GM12878 (cell line): ENCODE data around the gene TOR1AIP1. TPM values are rescaled to one million over a fixed set of nuclear protein-coding genes. Genes with fewer than 3 reads are reported as not detected.
A peak's percentile ranks its signal among the peaks of the same experiment; 100 is the strongest.

ENCODE experiments used
- ATAC-seq: fragments of 200-7000 bp; cut with Tn5 transposase; 3 replicates; pipeline ENCODE4 v1.9.1; 2020; ENCODE audit warnings: mild to moderate bottlenecking, moderate library complexity
- Bru-seq: library from RNA; stranded (reverse); fragments of 400-500 nt; gene quantifications from one replicate; lab custom pipeline; 2021; lab: Mats Ljungman, UMichigan
- BruChase-seq, 2 experiments: library from RNA; stranded (reverse); fragments of 400-500 nt; gene quantifications; one replicate each; lab custom pipeline; 2021; lab: Mats Ljungman, UMichigan
- BruUV-seq: library from RNA; stranded (reverse); fragments of 400-500 nt; replicated peaks from 2 replicates; lab custom pipeline; 2021; lab: Mats Ljungman, UMichigan
- CTCF ChIA-PET: fragments of 300-600 bp; sonication (Branson Sonifier 250); formaldehyde crosslinking; extraction: SDS; loops from one replicate; lab custom pipeline; 2021; ENCODE audit warnings: inconsistent platforms; lab: Yijun Ruan, JAX
- POLR2A ChIA-PET: fragments of 350-600 bp; formaldehyde crosslinking; extraction: SDS; loops from one replicate; lab custom pipeline; 2021; ENCODE audit warnings: inconsistent platforms; lab: Charles Lee
- RAD21 ChIA-PET: fragments of 300-600 bp; sonication (Branson Sonifier 250); formaldehyde crosslinking; loops from one replicate; lab custom pipeline; 2023; ENCODE audit warnings: antibody characterized with exemption; ENCODE audit not compliant: unreplicated experiment; lab: Charles Lee
- SMC1A ChIA-PET: fragments of 300-600 bp; sonication (Branson Sonifier 250); formaldehyde crosslinking; loops from one replicate; lab custom pipeline; 2023; ENCODE audit not compliant: unreplicated experiment, uncharacterized antibody; lab: Charles Lee
- DNase-seq: peaks from one replicate; pipeline ENCODE4 v3.0.0-alpha.2; 2011; ENCODE audit warnings: low read depth, low spot score
- FAIRE-seq: peaks from 3 replicates; lab custom pipeline; 2011; peaks lifted over from hg19 to GRCh38; lab: Jason Lieb, UNC
- H2AFZ ChIP-seq: 2 replicates; pipeline ENCODE4 v1.6.0; 2011; ENCODE audit warnings: low read depth, low read length, control low read depth; ENCODE audit not compliant: control insufficient read depth
- H3K27ac ChIP-seq: 2 replicates; pipeline ENCODE4 v1.5.1; 2011; ENCODE audit warnings: control low read depth; ENCODE audit not compliant: control insufficient read depth, insufficient read depth
- H3K27me3 ChIP-seq, 2 experiments: replicated peaks in 1 of 2; 2 replicates each; pipeline versions ENCODE4 v1.6.0 to v1.6.1; 2011; ENCODE audit warnings: low read length in 1 of 2; ENCODE audit not compliant: control insufficient read depth in 2 of 2, insufficient read depth in 2 of 2
- H3K36me3 ChIP-seq, 2 experiments: 2 replicates each; pipeline ENCODE4 v1.5.1; 2011; ENCODE audit warnings: low read length in 1 of 2; ENCODE audit not compliant: control insufficient read depth in 2 of 2, insufficient read depth in 2 of 2
- H3K4me1 ChIP-seq: 2 replicates; pipeline ENCODE4 v1.6.1; 2011; ENCODE audit warnings: mild to moderate bottlenecking, low read length, moderate library complexity, mixed read lengths; ENCODE audit not compliant: control insufficient read depth, insufficient read depth
- H3K4me2 ChIP-seq: 2 replicates; pipeline ENCODE4 v1.6.0; 2011; ENCODE audit warnings: control low read depth; ENCODE audit not compliant: control insufficient read depth, insufficient read depth
- H3K4me3 ChIP-seq: fragments of 200-600 bp; sonication (generic); 2 replicates; pipeline ENCODE4 v1.5.1; 2016
- H3K79me2 ChIP-seq: 2 replicates; pipeline ENCODE4 v1.6.0; 2011; ENCODE audit warnings: low read length; ENCODE audit not compliant: control insufficient read depth, insufficient read depth
- H3K9ac ChIP-seq: 2 replicates; pipeline ENCODE4 v1.8.0; 2011; ENCODE audit warnings: low read length, control low read depth, mixed read lengths; ENCODE audit not compliant: control insufficient read depth, insufficient read depth
- H3K9me3 ChIP-seq: replicated peaks from 3 replicates; pipeline ENCODE4 v1.5.1; 2011; ENCODE audit warnings: mild to moderate bottlenecking, low read length; ENCODE audit not compliant: control insufficient read depth, insufficient read depth
- H4K20me1 ChIP-seq: 2 replicates; pipeline ENCODE4 v1.6.0; 2011; ENCODE audit not compliant: control insufficient read depth, insufficient read depth
- HSF1 ChIP-seq: fragments of 150-350 bp; IDR thresholded peaks from 2 replicates; pipeline ENCODE4 v1.6.1; 2014; ENCODE audit warnings: mild to moderate bottlenecking, low read depth, low read length
- LARP7 ChIP-seq: fragments of 450-650 bp; IDR thresholded peaks from 2 replicates; pipeline ENCODE4 v1.6.1; 2017; ENCODE audit warnings: mild to moderate bottlenecking
- MEF2B ChIP-seq: fragments of 450-650 bp; IDR thresholded peaks from 2 replicates; pipeline ENCODE4 v1.6.1; 2018; ENCODE audit warnings: mild to moderate bottlenecking, moderate library complexity; ENCODE audit not compliant: partially characterized antibody, poor library complexity, severe bottlenecking
- MTA2 ChIP-seq: fragments of 450-650 bp; IDR thresholded peaks from 2 replicates; pipeline ENCODE4 v1.6.1; 2016; ENCODE audit warnings: low read depth, mild to moderate bottlenecking, moderate library complexity
- NBN ChIP-seq: fragments of 450-650 bp; IDR thresholded peaks from 2 replicates; pipeline ENCODE4 v1.6.1; 2016
- PKNOX1 ChIP-seq: fragments of 450-650 bp; IDR thresholded peaks from 2 replicates; pipeline ENCODE4 v1.6.1; 2016; ENCODE audit warnings: mild to moderate bottlenecking
- SUPT20H ChIP-seq: IDR thresholded peaks from 2 replicates; pipeline ENCODE4 v1.6.1; 2011; ENCODE audit warnings: low read depth, mild to moderate bottlenecking, low read length, moderate library complexity, borderline replicate concordance; ENCODE audit not compliant: control insufficient read depth
- SUZ12 ChIP-seq: fragments of 200-600 bp; sonication (generic); IDR thresholded peaks from one replicate; pipeline ENCODE4 v1.6.1; 2018; ENCODE audit warnings: antibody characterized with exemption, mild to moderate bottlenecking; ENCODE audit not compliant: unreplicated experiment
- YY1 ChIP-seq: IDR thresholded peaks from 2 replicates; pipeline ENCODE4 v1.6.1; 2011; ENCODE audit warnings: low read depth, mild to moderate bottlenecking, low read length
- ZBTB11 ChIP-seq: fragments of 450-650 bp; formaldehyde crosslinking; IDR thresholded peaks from 2 replicates; pipeline ENCODE4 v1.5.0; 2022; ENCODE audit warnings: mild to moderate bottlenecking, missing genetic modification characterization
- ZNF24 ChIP-seq: fragments of 450-650 bp; IDR thresholded peaks from 2 replicates; pipeline ENCODE4 v1.6.1; 2017; ENCODE audit warnings: antibody characterized with exemption, mild to moderate bottlenecking
- WGBS: methylation state at CpG from one replicate; pipeline ENCODE4 v1.1.6; 2016; ENCODE audit warnings: low lambda C conversion rate; ENCODE audit not compliant: insufficient replicate concordance, insufficient coverage; ENCODE audit errors: missing lambda C conversion rate; 5-methylcytosine and 5-hydroxymethylcytosine counted together
- in situ Hi-C: fragments of 300-500 bp; cut with MboI; formaldehyde crosslinking; loops from 9 replicates; pipeline ENCODE4 v1.14.3; 2018; ENCODE audit warnings: mixed read lengths
- intact Hi-C: fragments of 100-400 bp; cut with micrococcal nuclease; formaldehyde crosslinking; loops from one replicate; pipeline ENCODE4 v1.14.2; 2022; ENCODE audit not compliant: unreplicated experiment
- long read RNA-seq, 2 experiments: library from polyadenylated mRNA; unstranded; transcript quantifications; one replicate each; pipeline ENCODE4 v2.0.0, GENCODE V29; 2019 to 2020
- polyA minus RNA-seq, 3 experiments: library from RNA; depleted of rRNA, polyadenylated mRNA; stranded (reverse); fragments of >200 nt; gene quantifications; 2 replicates each; pipeline ENCODE4 v1.2.3, GENCODE V29; 2011
- polyA plus RNA-seq, 11 experiments: library from polyadenylated mRNA; depleted of rRNA in 4 of 11; unstranded in 6 of 11; stranded (reverse) in 5 of 11; fragments of >200 nt; fragmentation: Nextera tagmentation in 4 of 11; fragmentation: Illumina TruSeq in 1 of 11; extraction: Ambion mirVana in 4 of 11; extraction: Trizol in 1 of 11; gene quantifications; 1 replicate in 1 of 11; 2 replicates in 10 of 11; pipeline versions ENCODE4 v1.2.1 to v1.2.3, GENCODE V29; 2011 to 2016; ENCODE audit warnings: inconsistent platforms in 2 of 11, missing spikeins in 2 of 11, low read depth in 1 of 11
- total RNA-seq, 4 experiments: library from RNA; depleted of rRNA in 3 of 4; stranded (reverse); fragments of >200 nt in 3 of 4; fragmentation: Illumina TruSeq in 1 of 4; extraction: Trizol in 1 of 4; gene quantifications; 2 replicates each; pipeline versions ENCODE4 v1.2.1 to v1.2.3, GENCODE V29; 2013 to 2021

Gene TOR1AIP1
- 38.7 and 39.1 TPM in 2 replicates for total RNA-seq (2013; cell fraction: nucleolus; rRNA removed)
- total RNA-seq (2014; rRNA removed) (22.4 and 24.7 TPM in 2 replicates), total RNA-seq (2014; rRNA removed; fragmentation: Illumina TruSeq; extraction: Trizol) (27.3 and 30.8 TPM in 2 replicates), total RNA-seq (2021) (17.3 and 19.5 TPM in 2 replicates), polyA plus RNA-seq (2011; rRNA removed) (29.3 and 40.3 TPM in 2 replicates), polyA plus RNA-seq (2014; fragmentation: Illumina TruSeq; extraction: Trizol) (33.6 and 36.6 TPM in 2 replicates), polyA plus RNA-seq (2014; fragmentation: Nextera tagmentation; extraction: Ambion mirVana) (10 to 100 TPM; 16.4 to 19.0 TPM), polyA plus RNA-seq (2014; rRNA removed) (13.3 and 14.8 TPM in 2 replicates), polyA plus RNA-seq (2016; fragmentation: Nextera tagmentation; extraction: Ambion mirVana) (10 to 100 TPM; 32.9 to 36.0 TPM), polyA minus RNA-seq (2011; rRNA and poly(A)+ RNA removed) (29.4 and 39.4 TPM in 2 replicates), Bru-seq, nascent RNA (percentile 88 among the genes with signal in this experiment), BruChase-seq, experiment 1, labeled RNA remaining after a 6-hour chase (percentile 75 among the genes with signal in this experiment), BruChase-seq, experiment 2, labeled RNA remaining after a 2-hour chase (percentile 82 among the genes with signal in this experiment)
- 13.2 TPM for polyA plus RNA-seq (2011; ENCODE audit: low read depth)
- 15.0 and 17.9 TPM in 2 replicates for polyA plus RNA-seq (2011; cell fraction: cytosol; rRNA removed)
- polyA plus RNA-seq (2011; cell fraction: nucleus; rRNA removed), result 6.3 and 6.7 TPM in 2 replicates
- 16.2 and 18.0 TPM in 2 replicates for polyA plus RNA-seq (2012)
- 8.7 and 14.0 TPM in 2 replicates for polyA minus RNA-seq (2011; cell fraction: cytosol; rRNA and poly(A)+ RNA removed)
- polyA minus RNA-seq (2011; cell fraction: nucleus; rRNA and poly(A)+ RNA removed), result 12.3 and 16.1 TPM in 2 replicates
- long read RNA-seq, experiment 1, full-length matches to known transcripts, result 21 of 25 reads
- long read RNA-seq, experiment 1, partial matches to known transcripts, result 0 of 25 reads
- long read RNA-seq, experiment 1, other reads (novel, unspliced or antisense), result 4 of 25 reads
- long read RNA-seq, experiment 2, full-length matches to known transcripts, result 110 of 125 reads
- long read RNA-seq, experiment 2, partial matches to known transcripts, result 9 of 125 reads
- long read RNA-seq, experiment 2, other reads (novel, unspliced or antisense), result 6 of 125 reads

GRCh38 chr1:179882253-179883039 is at the start of gene TOR1AIP1:
Gene TOR1AIP1 (plus strand): TSS chr1:179882285. CDS start chr1:179882503, 218 bp downstream.
- POLR2A ChIA-PET, result interaction anchor here (0.5 to 2.3 kb wide), 9 partner anchors 9 to 620 kb away, joined by 3 to 15 read pairs (median 4); partner anchors contain the start of genes ACBD6, CEP350 and QSOX1
- Histone ChIP-seq H4K20me1 (no peaks in the 10 kb centered on the region), H3K4me1 (peaks cover 8% of the 10 kb centered on the region; the same call in 1 of the 2 replicates), H3K79me2 (peaks cover 42% of the 10 kb centered on the region), H3K9me3 (no peaks in the 10 kb centered on the region), H3K27me3 (no peaks in the 10 kb centered on the region), H3K27ac (peak within 1 kb of the TSS; percentile 96), H3K9ac (peak within 1 kb of the TSS; percentile 90), H2AFZ (peak within 1 kb of the TSS; percentile 96), H3K4me3 (peak within 1 kb of the TSS; percentile 93), H3K4me2 (peak within 1 kb of the TSS; percentile 96), H3K36me3 (no peaks in the 10 kb centered on the region; a peak in 1 of 4 replicates)
- SMC1A ChIA-PET, result interaction anchor here (0.6 to 2.2 kb wide), 14 partner anchors 9 to 271 kb away, joined by 3 to 6 read pairs (median 4); partner anchors contain the start of gene CEP350
- FAIRE-seq, result peak; percentile 97
- CTCF ChIA-PET, result interaction anchor here (0.5 to 2.0 kb wide), 6 partner anchors 14 to 1415 kb away, joined by 3 to 7 read pairs (median 3); no protein-coding TSS in a partner anchor
- peak; percentile 97 for DNase-seq
- intact Hi-C loops (loop anchor here (1.0 to 5.0 kb wide), 3 partner anchors 72 to 275 kb away; partner anchors contain the start of gene CEP350), in situ Hi-C loops (loop anchor here (5.0 kb wide), 1 partner anchor 70 kb away; the partner anchor contains the start of gene CEP350)
- RAD21 ChIA-PET, result interaction anchor here (0.8 to 1.7 kb wide), 4 partner anchors 15 to 286 kb away, joined by 3 to 5 read pairs (median 4); partner anchors contain the start of genes CEP350 and QSOX1
- peak; percentile 84 for ATAC-seq
- WGBS, result under 1% methylated on average over 72 of the region's 72 CpGs
- BruUV-seq, result no TSS peak
- TF ChIP-seq NBN (peak; percentile 99), SUZ12 (no peak), ZNF24 (peak; percentile 89), SUPT20H (no peak), ZBTB11 (CRISPR knock-in tag) (peak; percentile 100), MTA2 (peak; percentile 74), PKNOX1 (peak; percentile 74; the same call in 1 of the 2 replicates), MEF2B (peak; percentile 69), HSF1 (peak; percentile 91), YY1 (peak; percentile 98), LARP7 (peak; percentile 90)
